NK-92 (cell line): ENCODE measurements around the gene LAMA4.

Experiments
- DNase-seq: peaks from one replicate; lab custom pipeline; 2025; ENCODE audit not compliant: unreplicated experiment; lab: John Stamatoyannopoulos, UW

Gene LAMA4

GRCh38 chr6:112245511-112246203 is 8.7 kb downstream of the LAMA4 start:
- DNase-seq, result no peak

GRCh38 chr6:112243861-112244827 is 10.2 kb downstream of the LAMA4 start:
- no peak for DNase-seq

GRCh38 chr6:112241820-112242429 is 12.4 kb downstream of the LAMA4 start:
- no peak for DNase-seq

GRCh38 chr6:112237595-112237994 is 16.8 kb downstream of the LAMA4 start:
- no peak for DNase-seq

GRCh38 chr6:112237066-112237465 is 17.3 kb downstream of the LAMA4 start:
- DNase-seq, result no peak

- no peak for DNase-seq
These were observed 18.4 kb downstream of the LAMA4 start for GRCh38 chr6:112235956-112236355.

- DNase-seq, result no peak
These were observed 19.8 kb downstream of the LAMA4 start for GRCh38 chr6:112234601-112235000.

- DNase-seq, result no peak
These were observed 20.5 kb downstream of the LAMA4 start for GRCh38 chr6:112233847-112234246.

GRCh38 chr6:112232845-112233256 is 21.5 kb downstream of the LAMA4 start:
- DNase-seq, result no peak

GRCh38 chr6:112231594-112232060 is 22.7 kb downstream of the LAMA4 start:
- DNase-seq, result no peak

GRCh38 chr6:112231164-112231563 is 23.2 kb downstream of the LAMA4 start:
- no peak for DNase-seq

- no peak for DNase-seq
These were observed 25.7 kb downstream of the LAMA4 start for GRCh38 chr6:112228480-112229332.

- no peak for DNase-seq
These were observed 26.4 kb downstream of the LAMA4 start for GRCh38 chr6:112227992-112228391.

GRCh38 chr6:112227411-112227810 is 27.0 kb downstream of the LAMA4 start:
- DNase-seq, result no peak

- DNase-seq, result no peak
These were observed 28.7 kb downstream of the LAMA4 start for GRCh38 chr6:112225691-112226090.

GRCh38 chr6:112224088-112224487 is 30.3 kb downstream of the LAMA4 start:
- DNase-seq, result no peak

- DNase-seq, result no peak
These were observed 31.1 kb downstream of the LAMA4 start for GRCh38 chr6:112223070-112223861.

GRCh38 chr6:112221981-112222852 is 32.1 kb downstream of the LAMA4 start:
- DNase-seq, result no peak

- DNase-seq, result no peak
These were observed 32.8 kb downstream of the LAMA4 start for GRCh38 chr6:112221561-112221960.
